Lower lobe of right lung (tissue), 2 donors: Measurements from ENCODE around the gene CASZ1. TPM values are rescaled to one million over a fixed set of nuclear protein-coding genes. Genes with fewer than 3 reads are reported as not detected.
A peak's percentile ranks its signal among the peaks of the same experiment; 100 is the strongest.

ENCODE experiments used
- ATAC-seq, 2 donors: fragments of 200-7000 bp; cut with Tn5 transposase; one replicate each; pipeline ENCODE4 v1.9.1; 2020 to 2022; ENCODE audit warnings: mild to moderate bottlenecking in 2 of 2, moderate library complexity in 2 of 2
- DNase-seq: peaks from one replicate; pipeline ENCODE4 v3.0.0-alpha.2; 2020
- H3K27ac ChIP-seq: fragments of 200-600 bp; one replicate; pipeline ENCODE4 v1.8.0; 2022
- H3K27me3 ChIP-seq: fragments of 200-600 bp; one replicate; pipeline ENCODE4 v1.8.0; 2022; ENCODE audit warnings: low read depth
- H3K36me3 ChIP-seq: fragments of 200-600 bp; one replicate; pipeline ENCODE4 v1.8.0; 2022; ENCODE audit warnings: mild to moderate bottlenecking
- H3K4me1 ChIP-seq: fragments of 200-600 bp; one replicate; pipeline ENCODE4 v1.8.0; 2022
- H3K4me3 ChIP-seq: fragments of 200-600 bp; one replicate; pipeline ENCODE4 v1.8.0; 2022; ENCODE audit warnings: mild to moderate bottlenecking
- H3K9me3 ChIP-seq: fragments of 200-600 bp; one replicate; pipeline ENCODE4 v1.8.0; 2022
- intact Hi-C: fragments of 100-400 bp; cut with DNase I; formaldehyde crosslinking; loops from one replicate; pipeline ENCODE4 v1.11.0; 2022
- total RNA-seq: library from RNA; stranded (reverse); fragmentation: NEBNext Ultra II Directional; extraction: Animal tissue kit (Norgen Biotek cat#: 25700); gene quantifications from one replicate; pipeline ENCODE4 v1.2.1, GENCODE V29; 2021
- TF ChIP-seq, protein P1 (sequence below): fragments of 200-600 bp; IDR thresholded peaks from one replicate; pipeline ENCODE4 v1.8.0; 2022; ENCODE audit warnings: antibody characterized with exemption, mild to moderate bottlenecking
- donor health status: DM: no; HTN: yes; CAD: no; lungs with severe emphysema.

Gene CASZ1
- total RNA-seq, 1 donor from 2014 or later, result 47.5 TPM

- no peak for DNase-seq
- ATAC-seq, result no peak
- Histone ChIP-seq H3K4me1 (peaks cover 25% of the 10 kb centered on the region), H3K4me3 (no peak overlapping the region), H3K9me3 (no peaks in the 10 kb centered on the region), H3K27me3 (no peaks in the 10 kb centered on the region), H3K27ac (no peak overlapping the region), H3K36me3 (no peaks in the 10 kb centered on the region)
- intact Hi-C loops, result no loop called here
- TF ChIP-seq, protein P1, sequence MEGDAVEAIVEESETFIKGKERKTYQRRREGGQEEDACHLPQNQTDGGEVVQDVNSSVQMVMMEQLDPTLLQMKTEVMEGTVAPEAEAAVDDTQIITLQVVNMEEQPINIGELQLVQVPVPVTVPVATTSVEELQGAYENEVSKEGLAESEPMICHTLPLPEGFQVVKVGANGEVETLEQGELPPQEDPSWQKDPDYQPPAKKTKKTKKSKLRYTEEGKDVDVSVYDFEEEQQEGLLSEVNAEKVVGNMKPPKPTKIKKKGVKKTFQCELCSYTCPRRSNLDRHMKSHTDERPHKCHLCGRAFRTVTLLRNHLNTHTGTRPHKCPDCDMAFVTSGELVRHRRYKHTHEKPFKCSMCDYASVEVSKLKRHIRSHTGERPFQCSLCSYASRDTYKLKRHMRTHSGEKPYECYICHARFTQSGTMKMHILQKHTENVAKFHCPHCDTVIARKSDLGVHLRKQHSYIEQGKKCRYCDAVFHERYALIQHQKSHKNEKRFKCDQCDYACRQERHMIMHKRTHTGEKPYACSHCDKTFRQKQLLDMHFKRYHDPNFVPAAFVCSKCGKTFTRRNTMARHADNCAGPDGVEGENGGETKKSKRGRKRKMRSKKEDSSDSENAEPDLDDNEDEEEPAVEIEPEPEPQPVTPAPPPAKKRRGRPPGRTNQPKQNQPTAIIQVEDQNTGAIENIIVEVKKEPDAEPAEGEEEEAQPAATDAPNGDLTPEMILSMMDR, result no peak
Observed at GRCh38 chr1:10728595-10729410, 67.6 kb downstream of the CASZ1 start.

GRCh38 chr1:10727751-10728232, 68.7 kb downstream of the CASZ1 start:
- DNase-seq (no peak), ATAC-seq (no peak)
- Histone ChIP-seq H3K27ac (peak overlapping the region; percentile 90), H3K9me3 (no peaks in the 10 kb centered on the region), H3K4me3 (no peak overlapping the region), H3K27me3 (no peaks in the 10 kb centered on the region), H3K4me1 (peaks cover 30% of the 10 kb centered on the region), H3K36me3 (no peaks in the 10 kb centered on the region)
- TF ChIP-seq, protein P1, result no peak
- intact Hi-C loops, result no loop called here

DNA sequence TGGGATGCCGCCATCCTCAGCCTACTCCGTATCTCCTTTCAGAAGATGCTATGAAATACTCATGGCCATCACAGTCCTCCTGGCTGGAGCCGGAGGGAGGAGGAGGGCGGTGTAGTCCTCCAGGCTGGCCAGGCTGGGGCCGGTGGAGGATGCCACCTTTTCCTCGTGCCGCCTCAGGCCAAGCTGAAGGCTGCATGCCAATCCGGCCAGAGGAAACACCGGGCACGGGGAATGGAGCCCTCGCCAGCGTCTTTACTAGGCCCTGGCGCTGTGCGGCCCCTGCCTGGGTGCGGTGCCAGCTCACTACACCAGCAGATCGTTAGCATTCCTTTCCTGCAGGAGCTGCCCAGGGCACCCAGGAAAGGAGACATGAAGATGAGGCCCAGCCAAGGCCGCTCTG, 70.1 kb downstream of the CASZ1 start:
- Histone ChIP-seq H3K4me1 (peaks cover 39% of the 10 kb centered on the region), H3K4me3 (no peak overlapping the region), H3K27me3 (no peaks in the 10 kb centered on the region), H3K27ac (peak overlapping the region; percentile 90), H3K36me3 (no peaks in the 10 kb centered on the region), H3K9me3 (no peaks in the 10 kb centered on the region)
- intact Hi-C loops, result no loop called here
- DNase-seq, result peak; percentile 80
- ATAC-seq, result peak; percentile 42 to 43
- TF ChIP-seq, protein P1, result no peak

DNA sequence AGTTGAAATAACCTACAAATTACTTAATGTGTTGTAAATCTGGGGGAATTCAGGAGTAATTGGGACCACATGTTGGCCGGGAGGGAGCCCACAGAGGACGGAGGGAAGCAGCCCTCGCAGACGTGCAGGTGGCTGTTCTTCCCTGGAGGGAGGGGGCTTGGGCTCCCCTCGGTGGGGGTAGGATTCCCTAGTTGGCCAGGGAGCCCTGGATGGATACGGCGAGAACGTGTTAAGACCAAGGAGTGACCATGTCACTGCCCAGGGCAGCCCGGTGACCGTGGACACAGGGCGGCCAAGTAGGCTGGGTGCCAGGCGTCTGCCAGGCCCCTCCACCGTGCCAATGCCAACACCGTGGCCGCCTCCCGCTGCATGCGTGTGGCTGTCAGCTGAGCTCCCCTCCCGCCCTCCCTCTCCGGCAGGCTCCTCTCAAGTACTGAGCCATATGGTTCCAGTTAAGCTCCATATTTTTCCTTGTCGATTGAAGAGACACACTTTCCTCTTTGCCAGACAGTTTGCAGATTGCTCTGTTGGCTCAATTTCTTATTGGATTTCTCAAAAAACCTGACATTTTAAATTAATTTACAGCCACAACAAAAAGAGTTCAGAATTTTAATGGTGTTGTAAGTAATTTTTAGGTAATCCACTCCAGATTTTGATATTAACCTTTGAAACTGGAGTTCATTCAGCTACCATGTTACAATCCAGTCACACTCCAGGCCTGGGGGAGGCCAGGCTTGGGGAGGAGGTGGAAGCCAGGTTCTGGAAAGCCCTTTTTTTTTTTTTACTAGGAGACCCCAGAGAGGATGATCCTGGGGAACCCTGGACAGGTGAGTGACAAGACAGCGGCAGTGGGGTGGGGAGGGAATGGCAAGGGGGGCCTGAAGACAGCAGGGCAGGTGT, 71.2 kb downstream of the CASZ1 start:
- peaks cover 39% of the 10 kb centered on the region for H3K4me1 ChIP-seq
- no peak overlapping the region for H3K4me3 ChIP-seq
- DNase-seq, result peak; percentile 80
- H3K27ac ChIP-seq, result peak overlapping the region; percentile 90
- no peaks in the 10 kb centered on the region for H3K27me3 ChIP-seq
- H3K9me3 ChIP-seq, result no peaks in the 10 kb centered on the region
- TF ChIP-seq, protein P1, result no peak
- intact Hi-C loops, result no loop called here
- H3K36me3 ChIP-seq, result no peaks in the 10 kb centered on the region
- peak; percentile 59 for ATAC-seq

GRCh38 chr1:10724511-10724910, 71.9 kb downstream of the CASZ1 start:
- TF ChIP-seq, protein P1, result no peak
- H3K4me1 ChIP-seq, result peaks cover 39% of the 10 kb centered on the region
- no peak for DNase-seq
- intact Hi-C loops, result no loop called here
- H3K36me3 ChIP-seq, result no peaks in the 10 kb centered on the region
- H3K27me3 ChIP-seq, result no peaks in the 10 kb centered on the region
- peak overlapping the region; percentile 90 for H3K27ac ChIP-seq
- peak in 1 of 2 donors; percentile 12 for ATAC-seq
- H3K4me3 ChIP-seq, result no peak overlapping the region
- no peaks in the 10 kb centered on the region for H3K9me3 ChIP-seq
